ENCODE data around the gene CARD10.

DNA sequence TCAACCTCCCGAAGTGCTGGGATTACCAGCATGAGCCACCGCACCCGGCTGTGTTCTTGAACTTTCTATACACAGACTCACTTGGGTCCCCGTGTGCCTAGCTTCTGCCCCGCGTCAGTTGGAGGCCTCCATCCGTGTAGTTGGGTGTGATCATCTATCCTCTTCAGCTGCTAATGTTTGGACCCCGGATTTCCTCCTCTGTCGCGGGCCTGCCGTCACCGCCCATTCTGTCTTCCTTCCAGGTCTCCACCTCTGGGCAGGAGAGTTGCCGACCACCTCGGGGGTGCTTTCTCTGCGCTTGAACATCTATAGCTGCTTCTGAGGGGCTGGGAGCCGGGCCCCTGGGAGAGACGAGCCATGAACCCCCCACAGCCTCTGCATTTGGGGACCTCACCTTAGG, 46.6 kb upstream of the CARD10 start:
- TF ChIP-seq, protein P1, sequence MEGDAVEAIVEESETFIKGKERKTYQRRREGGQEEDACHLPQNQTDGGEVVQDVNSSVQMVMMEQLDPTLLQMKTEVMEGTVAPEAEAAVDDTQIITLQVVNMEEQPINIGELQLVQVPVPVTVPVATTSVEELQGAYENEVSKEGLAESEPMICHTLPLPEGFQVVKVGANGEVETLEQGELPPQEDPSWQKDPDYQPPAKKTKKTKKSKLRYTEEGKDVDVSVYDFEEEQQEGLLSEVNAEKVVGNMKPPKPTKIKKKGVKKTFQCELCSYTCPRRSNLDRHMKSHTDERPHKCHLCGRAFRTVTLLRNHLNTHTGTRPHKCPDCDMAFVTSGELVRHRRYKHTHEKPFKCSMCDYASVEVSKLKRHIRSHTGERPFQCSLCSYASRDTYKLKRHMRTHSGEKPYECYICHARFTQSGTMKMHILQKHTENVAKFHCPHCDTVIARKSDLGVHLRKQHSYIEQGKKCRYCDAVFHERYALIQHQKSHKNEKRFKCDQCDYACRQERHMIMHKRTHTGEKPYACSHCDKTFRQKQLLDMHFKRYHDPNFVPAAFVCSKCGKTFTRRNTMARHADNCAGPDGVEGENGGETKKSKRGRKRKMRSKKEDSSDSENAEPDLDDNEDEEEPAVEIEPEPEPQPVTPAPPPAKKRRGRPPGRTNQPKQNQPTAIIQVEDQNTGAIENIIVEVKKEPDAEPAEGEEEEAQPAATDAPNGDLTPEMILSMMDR (IDR thresholded peaks at IDR 0.05 in 4 of 5, conservative IDR thresholded peaks at IDR 0.05 in 1 of 5), result no peak
- no peak for TF ChIP-seq POLR2A (IDR thresholded peaks at IDR 0.05)
